ENCODE data around the gene SLC39A13. TPM values are rescaled to one million over a fixed set of nuclear protein-coding genes. Genes with fewer than 3 reads are reported as not detected.
A peak's percentile ranks its signal among the peaks of the same experiment; 100 is the strongest.

Gene SLC39A13
- total RNA-seq, 3 donors from 2014 or later = 18.7 to 20.8 (median 19.5) TPM

- Mint-ChIP-seq H3K36me3 (ENCODE audit: insufficient read depth) (no peaks in the 10 kb centered on the region), H3K4me1 (ENCODE audit: low read depth) (peaks cover 8% of the 10 kb centered on the region), H3K4me3 (no peak overlapping the region), H3K27me3 (ENCODE audit: low read depth) (no peaks in the 10 kb centered on the region), H3K9me3 (no peaks in the 10 kb centered on the region)
- ATAC-seq (no peak), DNase-seq (no peak)
These were observed 31.6 kb upstream of the SLC39A13 start for GRCh38 chr11:47376525-47377371.

- Mint-ChIP-seq H3K36me3 (ENCODE audit: insufficient read depth) (no peaks in the 10 kb centered on the region), H3K4me3 (peak overlapping the region; percentile 67), H3K9me3 (no peaks in the 10 kb centered on the region), H3K4me1 (ENCODE audit: low read depth) (peaks cover 8% of the 10 kb centered on the region), H3K27me3 (ENCODE audit: low read depth) (no peaks in the 10 kb centered on the region)
- no peak for ATAC-seq
- DNase-seq = no peak
These were observed 30.8 kb upstream of the SLC39A13 start for GRCh38 chr11:47377571-47378009.

DNA sequence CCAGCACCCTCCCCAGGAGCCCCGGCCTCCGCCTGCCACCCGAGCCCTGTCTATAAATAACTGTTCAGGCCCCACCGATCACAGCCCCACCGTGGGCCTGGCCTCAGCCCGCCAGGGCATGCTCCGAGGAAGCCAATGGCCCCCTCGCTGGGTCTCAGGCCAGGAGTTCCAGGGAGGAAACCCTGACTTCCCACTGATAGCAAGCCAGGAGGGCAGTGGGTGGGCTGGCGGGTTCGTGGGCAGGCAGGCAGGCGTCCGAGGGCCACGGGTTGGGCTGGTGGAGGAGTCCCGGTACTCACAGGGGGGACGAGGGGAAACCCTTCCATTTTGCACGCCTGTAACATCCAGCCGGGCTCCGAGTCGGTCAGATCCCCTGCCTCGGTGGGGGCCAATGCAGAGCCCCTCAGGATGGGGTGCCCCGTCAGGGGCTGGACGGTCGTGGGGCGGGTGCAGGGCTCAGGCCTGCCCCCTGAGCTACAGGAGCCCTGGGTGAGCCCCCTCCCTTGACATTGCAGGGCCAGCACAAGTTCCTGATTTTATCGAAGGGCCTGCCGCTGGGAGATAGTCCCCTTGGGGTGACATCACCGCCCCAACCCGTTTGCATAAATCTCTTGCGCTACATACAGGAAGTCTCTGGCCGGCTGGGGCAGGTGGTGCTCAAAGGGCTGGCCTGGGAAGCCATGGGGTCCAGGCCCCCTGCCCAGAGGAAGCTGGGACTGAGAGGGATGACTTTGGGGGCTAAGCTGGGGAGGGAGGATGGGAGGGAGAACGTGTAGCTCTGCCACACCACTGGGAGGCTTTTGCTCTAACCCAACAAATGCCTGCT, 30.2 kb upstream of the SLC39A13 start, which contains the start of gene SPI1:
Gene SPI1, minus strand, starts transcription at position 538 of the 826 bp plus-strand sequence. Its CDS starts 194 bp downstream, at position 344.
- Mint-ChIP-seq H3K36me3 (ENCODE audit: insufficient read depth) (no peaks in the 10 kb centered on the region), H3K4me1 (ENCODE audit: low read depth) (peaks cover 8% of the 10 kb centered on the region), H3K27me3 (ENCODE audit: low read depth) (no peaks in the 10 kb centered on the region), H3K9me3 (no peaks in the 10 kb centered on the region), H3K4me3 (peak within 1 kb of the TSS; percentile 67)
- DNase-seq = no peak
- ATAC-seq = no peak

- no peaks in the 10 kb centered on the region for H3K36me3 Mint-ChIP-seq (ENCODE audit: insufficient read depth)
- ATAC-seq (no peak), DNase-seq (no peak)
- H3K27me3 Mint-ChIP-seq (ENCODE audit: low read depth) = no peaks in the 10 kb centered on the region
- H3K4me3 Mint-ChIP-seq = no peak overlapping the region
- peaks cover 8% of the 10 kb centered on the region for H3K4me1 Mint-ChIP-seq (ENCODE audit: low read depth)
- no peaks in the 10 kb centered on the region for H3K9me3 Mint-ChIP-seq
These were observed 29.6 kb upstream of the SLC39A13 start for GRCh38 chr11:47378836-47379170.

DNA sequence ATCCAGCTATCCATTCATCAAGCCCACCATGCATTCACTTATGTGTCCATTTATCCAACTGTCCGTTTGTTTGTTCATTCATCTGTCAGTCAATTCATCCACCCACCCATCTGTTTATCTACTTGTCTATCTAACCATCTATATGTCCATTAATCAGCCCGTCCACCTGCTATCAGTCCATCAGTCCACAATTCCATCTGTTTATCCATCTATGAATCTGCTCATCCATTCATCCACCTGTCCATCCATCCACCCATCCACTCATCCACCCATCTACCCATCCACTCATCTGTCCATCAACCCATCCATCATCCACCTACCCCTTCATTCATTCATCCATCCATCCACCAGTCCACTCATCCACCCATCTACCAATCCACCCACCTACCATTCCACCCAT, 29.1 kb upstream of the SLC39A13 start:
- no peaks in the 10 kb centered on the region for H3K27me3 Mint-ChIP-seq (ENCODE audit: low read depth)
- H3K4me1 Mint-ChIP-seq (ENCODE audit: low read depth) = peaks cover 4% of the 10 kb centered on the region
- no peak for DNase-seq
- no peak for ATAC-seq
- no peak overlapping the region for H3K4me3 Mint-ChIP-seq
- no peaks in the 10 kb centered on the region for H3K36me3 Mint-ChIP-seq (ENCODE audit: insufficient read depth)
- no peaks in the 10 kb centered on the region for H3K9me3 Mint-ChIP-seq

- no peak for ATAC-seq
- no peak overlapping the region for H3K4me3 Mint-ChIP-seq
- H3K27me3 Mint-ChIP-seq (ENCODE audit: low read depth) = no peaks in the 10 kb centered on the region
- no peaks in the 10 kb centered on the region for H3K36me3 Mint-ChIP-seq (ENCODE audit: insufficient read depth)
- no peaks in the 10 kb centered on the region for H3K4me1 Mint-ChIP-seq (ENCODE audit: low read depth)
- DNase-seq = no peak
- no peaks in the 10 kb centered on the region for H3K9me3 Mint-ChIP-seq
These were observed 28.3 kb upstream of the SLC39A13 start for GRCh38 chr11:47380078-47380477.

- DNase-seq = no peak
- Mint-ChIP-seq H3K36me3 (ENCODE audit: insufficient read depth) (no peaks in the 10 kb centered on the region), H3K27me3 (ENCODE audit: low read depth) (no peaks in the 10 kb centered on the region), H3K4me3 (no peak overlapping the region), H3K4me1 (ENCODE audit: low read depth) (no peaks in the 10 kb centered on the region), H3K9me3 (no peaks in the 10 kb centered on the region)
- ATAC-seq = no peak
These were observed 25.3 kb upstream of the SLC39A13 start for GRCh38 chr11:47383071-47383470.

DNA sequence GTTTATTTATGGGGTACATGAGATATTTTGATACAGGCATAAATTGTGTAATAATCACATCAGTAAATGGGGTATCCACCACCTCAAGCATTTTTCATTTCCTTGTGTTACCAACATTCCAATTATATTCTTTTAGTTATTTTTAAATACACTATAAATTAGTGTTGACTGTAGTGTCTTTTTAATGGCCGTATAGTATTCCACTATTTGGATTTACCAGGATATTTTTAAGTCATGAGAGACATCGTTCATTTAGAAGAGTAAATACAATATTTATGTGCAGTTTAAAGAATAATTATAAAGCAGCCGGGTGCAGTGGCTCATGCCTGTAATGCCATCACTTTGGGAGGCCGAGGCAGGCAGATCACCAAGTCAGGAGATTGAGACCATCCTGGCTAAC, 23.9 kb upstream of the SLC39A13 start:
- DNase-seq (no peak), ATAC-seq (no peak)
- H3K9me3 Mint-ChIP-seq = no peaks in the 10 kb centered on the region
- no peaks in the 10 kb centered on the region for H3K27me3 Mint-ChIP-seq (ENCODE audit: low read depth)
- H3K36me3 Mint-ChIP-seq (ENCODE audit: insufficient read depth) = no peaks in the 10 kb centered on the region
- H3K4me3 Mint-ChIP-seq = no peak overlapping the region
- peaks cover 6% of the 10 kb centered on the region for H3K4me1 Mint-ChIP-seq (ENCODE audit: low read depth)

GRCh38 chr11:47387944-47388696, 20.3 kb upstream of the SLC39A13 start:
- Mint-ChIP-seq H3K36me3 (ENCODE audit: insufficient read depth) (no peaks in the 10 kb centered on the region), H3K4me1 (ENCODE audit: low read depth) (peaks cover 18% of the 10 kb centered on the region), H3K27me3 (ENCODE audit: low read depth) (no peaks in the 10 kb centered on the region), H3K4me3 (no peak overlapping the region), H3K9me3 (no peaks in the 10 kb centered on the region)
- ATAC-seq (no peak), DNase-seq (no peak)

DNA sequence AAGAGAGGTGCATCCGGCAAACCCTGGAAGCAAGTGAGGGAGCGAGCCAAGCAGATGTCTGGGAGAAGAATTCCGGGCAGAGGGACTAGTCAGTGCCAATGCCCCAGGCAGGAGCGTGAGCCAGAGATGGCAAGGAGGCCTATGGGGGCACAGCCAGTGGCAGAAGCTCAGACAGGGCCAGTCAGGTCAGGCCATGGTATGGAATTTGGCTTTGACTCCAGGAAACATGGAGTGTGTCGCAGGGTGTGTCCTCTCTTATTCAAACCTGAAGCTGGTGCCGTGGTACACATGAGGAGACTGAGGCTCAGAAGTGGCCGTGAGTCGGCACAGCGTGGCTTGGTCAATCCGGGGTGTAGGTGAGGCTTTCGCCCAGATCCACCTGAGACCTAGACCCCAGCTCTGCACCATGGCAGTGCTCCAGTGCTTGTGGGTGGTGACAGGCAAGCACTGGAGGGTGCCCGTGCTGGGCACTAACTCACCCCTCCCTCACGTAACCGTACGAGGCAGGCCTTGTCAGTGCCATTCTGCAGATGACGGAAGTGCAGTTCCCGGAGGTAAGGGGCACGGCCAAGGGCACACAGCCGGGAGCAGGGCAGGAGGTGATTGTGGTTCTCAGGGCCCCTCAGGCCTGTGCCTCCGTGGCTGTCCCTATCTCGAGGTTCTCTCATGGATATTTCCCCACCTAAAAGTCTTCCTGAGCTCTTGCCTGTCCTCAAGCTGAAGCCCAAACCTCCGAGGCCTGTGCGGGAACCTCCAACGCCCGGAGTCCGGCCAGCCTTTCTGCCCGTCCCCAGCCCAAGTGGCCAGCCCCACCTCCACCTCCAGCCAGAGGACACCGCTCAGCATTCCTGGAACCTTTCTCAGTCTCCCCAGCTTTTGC, 19.5 kb upstream of the SLC39A13 start:
- Mint-ChIP-seq H3K27me3 (ENCODE audit: low read depth) (no peaks in the 10 kb centered on the region), H3K36me3 (ENCODE audit: insufficient read depth) (no peaks in the 10 kb centered on the region), H3K4me3 (no peak overlapping the region), H3K9me3 (no peaks in the 10 kb centered on the region), H3K4me1 (ENCODE audit: low read depth) (peaks cover 25% of the 10 kb centered on the region)
- DNase-seq = no peak
- no peak for ATAC-seq

DNA sequence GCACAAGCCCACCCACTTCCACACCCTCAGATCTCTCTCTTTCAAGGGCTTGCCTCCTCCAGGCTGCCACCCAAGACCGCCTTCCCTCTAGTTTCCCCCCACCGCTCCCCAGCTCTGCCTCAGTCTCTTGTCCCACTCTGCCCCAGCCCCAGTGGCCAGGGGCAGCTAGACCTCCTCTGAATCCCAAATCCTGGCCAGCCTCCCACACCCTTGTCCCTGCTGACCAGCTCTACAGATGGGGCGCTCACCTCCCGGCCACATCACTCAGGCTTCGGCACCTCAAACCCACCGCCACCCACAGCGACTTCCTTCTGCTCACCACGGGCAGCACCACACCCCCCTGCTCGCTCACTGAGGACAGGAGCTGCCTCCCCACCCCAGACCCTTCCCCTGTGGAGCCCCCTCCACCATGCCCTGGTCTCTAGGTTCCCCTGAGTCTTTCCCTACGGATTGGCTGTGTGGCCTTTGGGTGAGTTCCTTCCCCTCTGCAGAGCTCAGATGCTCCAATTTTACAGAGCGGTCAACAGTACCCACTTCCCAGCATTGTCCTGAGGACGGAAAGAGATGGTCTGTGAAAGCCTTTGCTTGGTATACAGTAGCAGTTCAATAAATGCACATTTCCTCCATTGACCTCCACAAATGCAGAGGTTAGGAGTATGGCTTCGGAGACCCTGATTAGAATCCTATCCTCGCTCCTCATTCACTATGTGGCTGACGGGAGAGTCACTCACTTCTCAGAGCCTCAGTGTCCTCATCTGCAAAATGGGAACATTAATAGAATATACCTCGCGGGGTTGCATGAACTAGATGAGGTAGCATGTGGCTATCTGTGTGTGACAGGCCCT, 18.6 kb upstream of the SLC39A13 start:
- H3K27me3 Mint-ChIP-seq (ENCODE audit: low read depth) = no peaks in the 10 kb centered on the region
- H3K4me3 Mint-ChIP-seq = no peak overlapping the region
- no peaks in the 10 kb centered on the region for H3K9me3 Mint-ChIP-seq
- DNase-seq (no peak), ATAC-seq (no peak)
- no peaks in the 10 kb centered on the region for H3K36me3 Mint-ChIP-seq (ENCODE audit: insufficient read depth)
- H3K4me1 Mint-ChIP-seq (ENCODE audit: low read depth) = peaks cover 33% of the 10 kb centered on the region

- H3K36me3 Mint-ChIP-seq (ENCODE audit: insufficient read depth) = no peaks in the 10 kb centered on the region
- no peaks in the 10 kb centered on the region for H3K9me3 Mint-ChIP-seq
- DNase-seq (no peak), ATAC-seq (no peak)
- H3K4me1 Mint-ChIP-seq (ENCODE audit: low read depth) = peaks cover 37% of the 10 kb centered on the region
- no peaks in the 10 kb centered on the region for H3K27me3 Mint-ChIP-seq (ENCODE audit: low read depth)
- no peak overlapping the region for H3K4me3 Mint-ChIP-seq
These were observed 18.0 kb upstream of the SLC39A13 start for GRCh38 chr11:47390422-47390760.

DNA sequence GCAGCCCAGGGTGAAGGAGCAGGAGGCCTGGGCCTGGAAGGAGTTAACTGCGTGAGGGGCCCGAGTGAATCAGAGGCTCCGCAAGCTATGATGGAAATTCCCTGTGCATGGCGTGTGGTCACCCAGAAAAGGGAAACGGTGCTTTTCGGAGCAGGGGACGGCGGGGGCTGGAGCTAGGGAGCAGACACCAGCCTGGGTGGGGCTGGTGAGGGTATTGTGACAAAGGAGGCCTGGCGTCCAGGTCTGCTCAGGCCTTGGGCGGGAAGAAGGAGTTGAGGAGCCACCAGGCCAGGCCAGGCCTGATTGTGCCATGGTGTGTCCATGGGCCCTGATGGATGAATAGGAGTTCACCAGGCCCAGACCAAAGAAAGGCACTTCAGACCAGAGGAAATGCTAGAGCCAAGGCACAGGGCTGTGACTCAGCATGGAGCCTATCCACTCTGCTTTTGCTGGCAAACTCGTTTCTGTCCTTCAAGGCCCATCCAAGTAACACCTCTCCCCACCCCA, 17.3 kb upstream of the SLC39A13 start:
- H3K9me3 Mint-ChIP-seq = no peaks in the 10 kb centered on the region
- no peak overlapping the region for H3K4me3 Mint-ChIP-seq
- ATAC-seq = no peak
- DNase-seq = no peak
- no peaks in the 10 kb centered on the region for H3K36me3 Mint-ChIP-seq (ENCODE audit: insufficient read depth)
- H3K4me1 Mint-ChIP-seq (ENCODE audit: low read depth) = peaks cover 45% of the 10 kb centered on the region
- H3K27me3 Mint-ChIP-seq (ENCODE audit: low read depth) = no peaks in the 10 kb centered on the region

Measured in activated T-cell treated with anti-CD3 and anti-CD28 coated beads, Interleukin-2, amount 50 U/mL, for 4 hours (primary cell).